GM19240 (cell line): ENCODE results near the gene PTRH2.
"Not testable (repeated sequence)": the region's sequence is repeated elsewhere in the genome, so short reads cannot be mapped to it uniquely, and the experiment has no call there.

ENCODE experiments used
- DNase-seq: peaks from one replicate; pipeline ENCODE4 v3.0.0; 2011; ENCODE audit warnings: low spot score; ENCODE audit not compliant: insufficient read length

Gene PTRH2

DNA sequence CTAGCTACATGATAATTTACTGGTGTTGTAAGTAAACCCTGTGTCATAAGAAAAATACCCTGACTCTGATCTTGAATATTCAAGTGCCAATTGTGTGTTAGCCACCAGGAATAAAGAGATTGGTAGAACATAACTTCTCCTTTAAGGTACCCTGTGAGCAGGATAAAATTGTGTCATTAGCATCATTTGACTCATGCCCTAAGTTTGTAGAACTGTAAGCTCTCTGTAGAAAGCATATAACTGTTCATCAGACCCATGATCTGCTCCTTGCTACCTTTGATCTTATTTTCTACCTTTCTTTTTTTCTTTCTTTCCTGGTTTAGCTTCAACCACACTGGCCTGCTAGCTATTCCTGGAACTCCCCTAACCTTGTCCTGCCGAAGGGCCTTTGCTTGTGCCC lies 35.8 kb downstream of the PTRH2 start:
- DNase-seq = no peak

DNA sequence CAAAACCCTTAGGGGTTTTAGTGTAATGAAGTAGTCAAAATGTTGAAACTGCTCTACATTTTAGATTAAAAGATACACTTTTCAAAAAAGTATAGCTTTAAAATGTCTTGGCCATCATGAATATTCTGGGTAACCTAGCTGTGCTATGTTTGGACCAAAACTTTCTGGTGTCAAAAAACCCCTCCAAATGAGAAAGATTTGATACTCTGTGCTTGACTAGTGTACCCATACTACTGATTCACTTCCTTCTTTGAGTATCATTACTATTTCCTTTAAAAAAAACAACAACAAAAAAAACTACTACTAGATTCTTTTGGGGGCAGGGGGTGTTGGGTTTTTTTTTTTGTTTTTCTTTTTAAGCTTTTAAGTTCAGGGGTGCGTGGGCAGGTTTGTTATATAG lies 37.3 kb downstream of the PTRH2 start:
- DNase-seq = no peak

- no peak for DNase-seq
Measured at GRCh38 chr17:59669411-59669810, 37.8 kb downstream of the PTRH2 start.

GRCh38 chr17:59668816-59669215 lies 38.4 kb downstream of the PTRH2 start:
- no peak for DNase-seq

- no peak for DNase-seq
Measured at GRCh38 chr17:59666235-59666634, 41.0 kb downstream of the PTRH2 start.

DNA sequence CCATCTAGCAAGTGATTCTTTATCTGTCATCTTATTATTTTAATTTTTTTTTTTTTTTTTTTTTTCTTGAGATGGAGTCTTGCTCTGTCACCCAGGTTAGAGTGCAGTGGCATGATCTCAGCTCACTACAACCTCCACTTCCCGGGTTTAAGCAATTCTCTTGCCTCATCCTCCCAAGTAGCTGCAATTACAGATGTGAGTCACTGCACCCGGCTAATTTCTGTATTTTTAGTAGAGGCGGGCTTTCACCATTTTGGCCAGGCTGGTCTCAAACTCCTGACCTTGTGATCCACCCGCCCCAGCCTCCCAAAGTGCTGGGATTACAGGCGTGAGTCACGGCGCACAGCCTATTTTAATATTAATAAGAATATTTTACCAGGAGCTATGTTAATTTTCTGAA lies 50.6 kb downstream of the PTRH2 start:
- not testable (repeated sequence) for DNase-seq

- DNase-seq = no peak
Measured at GRCh38 chr17:59652119-59652518, 55.1 kb downstream of the PTRH2 start.

- no peak for DNase-seq
Measured at GRCh38 chr17:59651346-59651745, 55.9 kb downstream of the PTRH2 start.

- DNase-seq = no peak
Measured at GRCh38 chr17:59650642-59651041, 56.6 kb downstream of the PTRH2 start.

- no peak for DNase-seq
Measured at GRCh38 chr17:59649886-59650285, 57.3 kb downstream of the PTRH2 start.
